Mucosa of rectum (tissue), 2 donors: ENCODE results near the gene LAGE3.

Source experiments
- H3K27ac ChIP-seq, 2 donors: one replicate each; pipeline ENCODE4 v1.7.0; 2013; ENCODE audit warnings: inconsistent platforms in 2 of 2, low read depth in 2 of 2, low read length in 2 of 2
- H3K27me3 ChIP-seq, 2 donors: one replicate each; pipeline ENCODE4 v1.7.0; 2013; ENCODE audit warnings: low read length in 2 of 2; ENCODE audit not compliant: control insufficient read depth in 2 of 2, insufficient read depth in 2 of 2
- H3K36me3 ChIP-seq, 2 donors: one replicate each; pipeline ENCODE4 v1.7.0; 2013; ENCODE audit warnings: low read length in 2 of 2; ENCODE audit not compliant: control insufficient read depth in 2 of 2, insufficient read depth in 2 of 2
- H3K4me1 ChIP-seq, 2 donors: one replicate each; pipeline ENCODE4 v1.7.0; 2013; ENCODE audit warnings: low read length in 2 of 2, mild to moderate bottlenecking in 1 of 2; ENCODE audit not compliant: control insufficient read depth in 2 of 2, insufficient read depth in 2 of 2
- H3K4me3 ChIP-seq, 2 donors: one replicate each; pipeline ENCODE4 v1.7.0; 2013; ENCODE audit warnings: low read length in 2 of 2
- H3K9ac ChIP-seq, 2 donors: one replicate each; pipeline ENCODE4 v1.7.0; 2013; ENCODE audit warnings: low read length in 2 of 2, low read depth in 1 of 2, mild to moderate bottlenecking in 1 of 2
- H3K9me3 ChIP-seq, 2 donors: one replicate each; pipeline ENCODE4 v1.7.0; 2013; ENCODE audit warnings: low read length in 2 of 2; ENCODE audit not compliant: control insufficient read depth in 2 of 2
- donor health status: healthy.
- donor health status: Normal muscosa, but diverticular disease.

LAGE3 gene

GRCh38 chrX:154478728-154479622 is at the start of gene LAGE3:
LAGE3 (minus strand) TSS chrX:154479281; CDS start chrX:154478915, 366 bp downstream.
- Histone ChIP-seq H3K4me1 (peaks cover 4 to 5% of the 10 kb centered on the region in 2 donors), H3K27me3 (no peaks in the 10 kb centered on the region), H3K4me3 (peak within 1 kb of the TSS; percentile 59 to 72), H3K27ac (peak within 1 kb of the TSS; percentile 81 to 86), H3K36me3 (peaks cover 0 to 3% of the 10 kb centered on the region in 2 donors), H3K9ac (peak within 1 kb of the TSS; percentile 65 to 66), H3K9me3 (no peaks in the 10 kb centered on the region)

- Histone ChIP-seq H3K27me3 (peaks cover 0 to 3% of the 10 kb centered on the region in 2 donors), H3K4me1 (peaks cover 3 to 11% of the 10 kb centered on the region in 2 donors), H3K4me3 (peak overlapping the region; percentile 63 to 65)
Measured at GRCh38 chrX:154526901-154527675, 48.0 kb upstream of the LAGE3 start.

GRCh38 chrX:154525606-154526490 is 46.8 kb upstream of the LAGE3 start:
- Histone ChIP-seq H3K27ac (peak overlapping the region in 1 of 2 donors; percentile 19), H3K9me3 (no peaks in the 10 kb centered on the region), H3K4me1 (peaks cover 3 to 11% of the 10 kb centered on the region in 2 donors), H3K27me3 (peaks cover 0 to 2% of the 10 kb centered on the region in 2 donors), H3K9ac (no peak overlapping the region), H3K4me3 (no peak overlapping the region), H3K36me3 (no peaks in the 10 kb centered on the region)

More at GRCh38 chrX:154526901-154527675, 48.0 kb upstream of the LAGE3 start:
- peak overlapping the region; percentile 77 to 78 for H3K9ac ChIP-seq
- no peaks in the 10 kb centered on the region for H3K9me3 ChIP-seq
- H3K27ac ChIP-seq, result peak overlapping the region; percentile 61 to 72
- H3K36me3 ChIP-seq, result no peaks in the 10 kb centered on the region

GRCh38 chrX:154519389-154519788 is 40.3 kb upstream of the LAGE3 start:
- Histone ChIP-seq H3K27me3 (no peaks in the 10 kb centered on the region), H3K4me1 (peaks cover 7 to 14% of the 10 kb centered on the region in 2 donors), H3K9me3 (no peaks in the 10 kb centered on the region), H3K9ac (no peak overlapping the region), H3K36me3 (no peaks in the 10 kb centered on the region), H3K4me3 (no peak overlapping the region), H3K27ac (no peak overlapping the region)

- peak overlapping the region; percentile 95 to 98 for H3K27ac ChIP-seq
- H3K27me3 ChIP-seq, result no peaks in the 10 kb centered on the region
- no peaks in the 10 kb centered on the region for H3K9me3 ChIP-seq
- peak overlapping the region; percentile 77 to 90 for H3K9ac ChIP-seq
- no peaks in the 10 kb centered on the region for H3K36me3 ChIP-seq
- H3K4me3 ChIP-seq, result peak overlapping the region; percentile 78 to 85
- peaks cover 7 to 14% of the 10 kb centered on the region in 2 donors for H3K4me1 ChIP-seq
Measured at GRCh38 chrX:154517101-154517781, 38.2 kb upstream of the LAGE3 start.

- peak overlapping the region; percentile 95 to 98 for H3K27ac ChIP-seq
- no peaks in the 10 kb centered on the region for H3K27me3 ChIP-seq
- H3K4me1 ChIP-seq, result peaks cover 7 to 14% of the 10 kb centered on the region in 2 donors
- peak overlapping the region; percentile 78 to 85 for H3K4me3 ChIP-seq
- H3K9ac ChIP-seq, result peak overlapping the region; percentile 77 to 90
- H3K9me3 ChIP-seq, result no peaks in the 10 kb centered on the region
- no peaks in the 10 kb centered on the region for H3K36me3 ChIP-seq
Measured at GRCh38 chrX:154516656-154517100, 37.6 kb upstream of the LAGE3 start.

- peak within 1 kb of the TSS; percentile 80 to 85 for H3K4me3 ChIP-seq
- no peaks in the 10 kb centered on the region for H3K9me3 ChIP-seq
- peak within 1 kb of the TSS; percentile 95 to 98 for H3K27ac ChIP-seq
- H3K27me3 ChIP-seq, result no peaks in the 10 kb centered on the region
- H3K9ac ChIP-seq, result peak within 1 kb of the TSS; percentile 90 to 93
- H3K4me1 ChIP-seq, result peaks cover 7 to 14% of the 10 kb centered on the region in 2 donors
- H3K36me3 ChIP-seq, result no peaks in the 10 kb centered on the region
Measured at GRCh38 chrX:154515966-154516655, 37.0 kb upstream of the LAGE3 start, which contains the start of gene FAM3A. FAM3A (minus strand) TSS chrX:154516232; CDS start chrX:154515772, 460 bp downstream.

- H3K4me3 ChIP-seq, result peak overlapping the region; percentile 74 to 80
- H3K4me1 ChIP-seq, result peaks cover 7 to 14% of the 10 kb centered on the region in 2 donors
- peak overlapping the region; percentile 86 to 93 for H3K9ac ChIP-seq
- no peaks in the 10 kb centered on the region for H3K27me3 ChIP-seq
- peak overlapping the region; percentile 95 to 98 for H3K27ac ChIP-seq
- H3K36me3 ChIP-seq, result no peaks in the 10 kb centered on the region
- no peaks in the 10 kb centered on the region for H3K9me3 ChIP-seq
Measured at GRCh38 chrX:154515090-154515965, 36.2 kb upstream of the LAGE3 start.
